Activated T-helper 9 cell treated with anti-CD3 and anti-CD28 coated beads, Interleukin-2, amount 50 U/mL, for 16 hours (primary cell): Measurements from ENCODE around the gene NELFE.

Experiments
- DNase-seq: peaks from one replicate; pipeline ENCODE4 v3.0.0-alpha.2; 2020; ENCODE audit warnings: low read depth

The NELFE gene

GRCh38 chr6:31971993-31972708 lies 13.4 kb upstream of the NELFE start, which contains the start of gene DXO:
Gene DXO, minus strand, starts transcription at chr6:31972138. Its CDS starts 463 bp downstream, at chr6:31971675.
- DNase-seq, result peak; percentile 97

- DNase-seq, result no peak
Measured at GRCh38 chr6:31971279-31971992, 12.7 kb upstream of the NELFE start.

GRCh38 chr6:31970604-31971271 lies 12.0 kb upstream of the NELFE start:
- no peak for DNase-seq

- no peak for DNase-seq
Measured at GRCh38 chr6:31969712-31970603, 11.2 kb upstream of the NELFE start.

GRCh38 chr6:31968791-31969711 lies 10.3 kb upstream of the NELFE start:
- no peak for DNase-seq

GRCh38 chr6:31968326-31968725 lies 9.6 kb upstream of the NELFE start:
- no peak for DNase-seq

- DNase-seq, result no peak
Measured at GRCh38 chr6:31967926-31968320, 9.2 kb upstream of the NELFE start.

- no peak for DNase-seq
Measured at GRCh38 chr6:31966997-31967925, 8.5 kb upstream of the NELFE start.

GRCh38 chr6:31966506-31966905 lies 7.7 kb upstream of the NELFE start:
- no peak for DNase-seq

- DNase-seq, result no peak
Measured at GRCh38 chr6:31965700-31966099, 6.9 kb upstream of the NELFE start.

- no peak for DNase-seq
Measured at GRCh38 chr6:31963921-31964320, 5.2 kb upstream of the NELFE start.

- DNase-seq, result no peak
Measured at GRCh38 chr6:31961616-31962015, 2.8 kb upstream of the NELFE start.

GRCh38 chr6:31958412-31958740 lies 395 bp downstream of the NELFE start:
- no peak for DNase-seq

- no peak for DNase-seq
Measured at GRCh38 chr6:31956796-31957195, 2.0 kb downstream of the NELFE start.

GRCh38 chr6:31954511-31954910 lies 4.3 kb downstream of the NELFE start:
- DNase-seq, result no peak

- DNase-seq, result no peak
Measured at GRCh38 chr6:31952890-31953289, 5.9 kb downstream of the NELFE start.

- DNase-seq, result no peak
Measured at GRCh38 chr6:31952140-31952805, 6.5 kb downstream of the NELFE start.

- no peak for DNase-seq
Measured at GRCh38 chr6:31949926-31950548, 8.7 kb downstream of the NELFE start.
